HG02938 (cell line): ENCODE data around the gene RGS7.

Experiments
- ATAC-seq: cut with Tn5 transposase; IDR thresholded peaks from one replicate; pipeline ENCODE4 v1.9.1; 2021; ENCODE audit warnings: mild to moderate bottlenecking, moderate library complexity; ENCODE audit not compliant: unreplicated experiment

Gene RGS7

DNA sequence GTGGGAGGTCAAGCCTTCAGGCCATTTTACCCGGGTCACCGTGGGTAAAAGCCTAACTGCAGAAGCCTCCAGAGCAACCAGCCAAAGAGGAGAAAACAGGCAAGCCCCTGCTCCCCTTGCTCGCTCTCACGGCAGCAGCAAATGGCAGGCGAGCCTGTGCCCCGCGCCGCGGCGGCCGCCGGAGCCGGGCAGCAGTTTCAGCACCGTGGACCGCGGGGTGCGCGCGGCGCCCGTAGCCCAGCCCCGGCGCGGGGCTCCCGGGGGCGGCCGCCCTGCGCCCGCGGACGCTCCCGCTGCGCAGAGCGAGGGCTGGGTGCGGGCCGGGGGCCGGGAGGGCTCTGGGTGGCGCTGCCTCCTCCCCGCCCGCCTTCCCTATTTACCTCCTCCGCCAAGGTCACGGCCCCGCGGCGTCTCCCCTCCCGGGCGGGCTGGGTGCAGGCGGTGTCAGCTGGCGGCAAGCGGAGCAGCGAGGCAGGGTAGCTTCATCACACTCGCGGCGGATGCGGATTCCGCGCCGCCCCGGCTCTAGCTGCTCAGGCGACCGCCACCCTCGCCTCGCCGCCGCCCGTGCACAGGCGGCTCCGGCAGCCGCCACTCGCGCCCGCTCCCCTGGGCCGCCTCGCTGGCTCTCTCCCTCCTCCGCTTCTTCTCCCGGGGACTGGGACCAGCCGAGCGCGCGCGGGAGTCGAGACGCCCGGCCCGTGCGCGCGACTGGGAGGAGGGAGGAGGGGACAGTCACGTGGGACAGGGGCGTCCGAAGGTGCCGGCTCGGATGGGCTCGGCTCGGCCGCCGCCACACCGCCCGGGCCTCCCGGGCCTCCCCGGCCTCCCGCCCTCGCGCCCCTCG is at the start of gene RGS7:
RGS7 (minus strand) TSS at position 687 of the 847 bp plus-strand sequence.
- ATAC-seq = peak; percentile 60

DNA sequence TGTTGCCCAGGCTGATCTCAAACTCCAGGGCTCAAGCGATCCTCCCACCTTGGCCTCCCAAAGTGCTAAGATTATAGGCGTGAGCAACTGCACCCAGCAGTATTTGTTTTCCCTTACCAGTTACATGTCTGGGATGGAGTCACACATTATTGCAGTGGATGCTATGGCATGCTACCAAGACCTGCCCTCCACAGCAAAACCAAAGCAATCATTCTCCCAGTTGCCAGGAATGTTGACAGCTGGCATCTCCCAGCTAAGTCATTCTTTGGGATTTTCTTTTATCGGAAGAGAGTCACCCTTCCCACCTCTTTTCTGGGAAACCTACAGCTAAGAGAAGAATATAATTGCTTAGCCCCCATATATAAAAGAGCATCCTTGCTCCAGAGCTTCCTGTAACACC is 49.4 kb upstream of the RGS7 start:
- no peak for ATAC-seq

DNA sequence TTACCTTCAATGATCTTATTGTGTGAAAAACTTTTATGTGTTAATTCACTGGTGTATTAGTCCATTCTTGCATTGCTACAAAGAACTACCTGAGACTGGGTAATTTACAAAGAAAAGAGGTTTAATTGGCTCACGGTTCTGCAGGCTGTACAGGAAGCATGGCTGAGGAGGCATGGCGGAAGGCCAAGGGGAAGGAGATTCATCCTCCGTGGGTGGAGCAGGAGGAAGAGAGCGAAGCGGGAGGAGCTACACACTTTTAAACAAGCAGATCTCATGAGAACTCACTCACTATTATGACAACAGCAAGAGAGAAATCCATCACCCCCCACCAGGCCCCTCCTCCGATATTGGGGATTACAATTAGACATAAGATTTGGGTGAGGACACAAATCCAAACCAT is 44.2 kb upstream of the RGS7 start:
- no peak for ATAC-seq

DNA sequence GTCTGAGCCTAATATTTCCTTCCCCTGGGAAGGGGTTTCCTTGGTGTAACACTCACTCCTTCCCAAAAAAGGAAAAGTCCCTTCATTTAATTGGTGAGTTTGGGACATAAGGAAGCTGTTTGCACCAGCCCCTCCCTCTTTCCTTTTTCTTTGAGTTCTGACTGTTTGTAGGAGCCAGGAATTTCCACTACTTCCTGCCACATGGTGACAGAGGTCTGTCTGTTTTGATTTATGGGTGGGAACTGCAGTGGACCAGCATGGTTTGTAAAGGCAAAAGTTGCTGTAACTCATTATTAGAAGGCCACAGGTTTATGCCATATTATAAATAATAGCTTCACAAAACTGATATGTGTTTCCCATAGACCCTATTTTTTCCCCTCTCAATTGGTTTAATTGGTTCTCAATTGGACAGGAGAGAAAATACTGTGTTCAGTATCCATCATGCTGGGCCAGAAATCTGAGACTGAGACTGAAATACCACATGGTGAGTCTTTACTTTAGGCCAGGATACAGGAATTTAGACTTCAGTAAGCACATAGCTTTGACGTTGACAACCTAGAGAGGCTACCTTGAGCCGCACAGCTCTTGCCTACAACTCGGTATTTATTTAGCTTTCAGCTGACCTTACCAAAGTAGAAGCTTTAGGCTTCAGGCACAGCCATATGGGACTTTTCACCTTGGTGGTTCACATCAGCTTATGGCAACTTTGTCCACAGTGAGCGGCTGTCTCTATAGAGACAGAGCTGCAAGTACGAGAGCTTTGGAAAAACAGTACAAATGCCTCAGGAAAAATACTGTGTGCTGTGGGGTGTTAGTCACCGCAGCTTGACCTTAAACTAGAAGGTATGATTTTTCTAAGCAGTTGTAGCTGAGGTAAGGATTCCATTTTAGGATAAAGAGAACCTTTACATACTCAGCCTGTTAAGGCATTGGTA is 40.0 kb upstream of the RGS7 start:
- ATAC-seq = no peak

DNA sequence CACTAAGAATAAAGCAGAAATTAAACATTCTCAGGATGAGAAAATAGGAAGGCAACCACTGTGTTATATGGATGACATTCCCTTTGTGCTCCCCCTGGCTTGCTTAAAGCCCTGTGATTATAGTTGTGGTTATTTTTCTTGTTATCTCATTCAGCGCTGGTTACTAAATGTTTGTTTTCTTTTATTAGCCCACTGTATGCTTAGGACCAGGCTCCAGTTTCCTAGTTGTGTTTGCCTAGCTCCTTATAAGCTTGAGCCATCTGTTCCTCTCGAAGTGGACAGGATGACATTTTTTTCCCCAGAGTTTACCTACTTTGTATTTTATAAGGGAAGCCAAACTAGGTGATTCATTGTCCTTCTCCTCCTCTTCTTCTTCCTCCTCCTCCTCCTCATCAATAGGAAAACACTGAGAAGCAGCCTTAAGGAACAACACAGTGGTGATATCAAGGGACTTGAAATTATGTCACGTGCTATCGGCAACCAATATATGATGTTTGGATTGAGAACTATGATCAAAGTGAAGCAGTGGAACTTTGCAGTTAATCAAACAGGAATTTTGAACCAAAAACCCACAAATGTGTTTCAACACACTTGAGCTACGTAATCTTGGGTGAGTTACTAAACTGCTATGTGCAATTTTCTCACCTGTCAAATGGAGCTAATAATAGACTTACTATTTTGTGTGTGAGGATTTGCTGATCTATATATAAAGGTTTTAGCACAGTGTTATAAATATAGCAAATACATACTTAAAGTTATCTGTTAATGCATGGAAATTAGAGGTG is 35.1 kb upstream of the RGS7 start:
- no peak for ATAC-seq

DNA sequence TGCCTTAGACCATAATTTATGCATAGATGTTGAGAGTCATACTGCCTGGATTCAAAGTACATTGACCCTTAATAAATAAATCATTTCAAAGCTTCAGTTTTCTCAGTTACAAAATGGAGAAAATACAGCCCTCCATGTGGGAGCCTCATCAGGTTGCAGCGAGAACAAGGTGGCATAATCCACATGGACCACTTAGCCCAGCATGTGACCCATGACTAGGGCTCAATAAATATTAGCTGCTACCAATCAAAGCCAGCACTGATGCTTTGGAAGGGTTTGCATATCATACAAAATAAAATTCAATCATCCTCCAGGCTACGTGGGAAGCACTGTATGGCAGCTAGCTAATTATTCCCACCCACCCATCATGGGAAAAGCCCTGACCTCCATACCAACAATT is 33.5 kb upstream of the RGS7 start:
- no peak for ATAC-seq

DNA sequence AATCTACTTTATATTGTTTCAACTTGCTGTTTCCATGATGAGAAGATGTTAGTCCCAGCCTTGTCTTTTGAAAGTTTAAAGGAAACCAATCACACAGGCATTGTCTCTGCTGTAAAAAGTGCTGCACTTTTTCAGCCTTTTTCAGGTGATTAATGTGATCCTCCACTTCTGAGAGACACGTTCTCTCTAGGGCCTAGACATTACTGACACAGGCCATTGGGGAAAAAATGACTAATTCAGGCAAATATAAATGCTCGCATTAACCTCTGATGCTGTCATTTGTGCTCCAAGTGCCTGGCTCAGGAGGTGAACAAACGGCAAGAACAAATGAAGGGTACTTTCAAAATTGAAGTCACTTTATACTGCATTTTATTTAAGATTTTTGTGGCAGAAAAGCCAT is 32.4 kb upstream of the RGS7 start:
- no peak for ATAC-seq

DNA sequence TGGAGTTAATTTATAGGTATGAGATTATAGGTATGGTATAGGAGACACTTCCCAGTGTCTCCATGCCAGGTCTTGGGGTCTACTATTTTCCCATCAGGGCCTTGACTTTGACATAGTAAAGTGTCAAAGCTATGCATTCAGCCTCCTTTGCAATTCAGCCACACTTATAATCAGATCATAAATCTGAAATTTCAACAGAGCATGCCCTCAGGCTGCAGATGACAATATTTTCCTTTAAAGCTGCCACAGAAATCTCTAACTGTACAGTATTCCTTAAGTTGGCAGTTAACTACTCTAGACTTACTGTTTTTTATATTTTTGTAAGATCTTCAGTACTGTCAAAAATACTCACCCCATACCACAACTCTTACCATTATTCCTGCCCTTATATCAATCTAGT is 30.2 kb upstream of the RGS7 start:
- no peak for ATAC-seq

DNA sequence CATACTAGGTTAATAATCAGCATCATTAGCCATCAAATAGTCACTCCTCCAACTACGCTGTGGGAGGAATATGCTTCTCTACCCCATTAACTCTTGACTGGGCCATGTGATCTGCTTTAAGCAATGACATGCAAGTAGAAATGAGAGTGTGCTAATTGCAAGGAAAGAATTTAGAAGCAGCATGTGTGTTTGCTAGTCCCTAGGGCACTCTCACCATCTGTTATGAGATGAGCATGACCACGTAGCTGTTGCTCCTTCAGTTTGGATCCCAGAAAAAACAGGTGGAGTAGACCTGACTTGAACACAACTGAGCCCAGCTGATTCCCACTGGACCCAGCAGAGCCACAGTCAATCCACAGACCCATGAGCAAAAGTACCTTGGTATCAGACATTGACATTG is 19.7 kb upstream of the RGS7 start:
- no peak for ATAC-seq

DNA sequence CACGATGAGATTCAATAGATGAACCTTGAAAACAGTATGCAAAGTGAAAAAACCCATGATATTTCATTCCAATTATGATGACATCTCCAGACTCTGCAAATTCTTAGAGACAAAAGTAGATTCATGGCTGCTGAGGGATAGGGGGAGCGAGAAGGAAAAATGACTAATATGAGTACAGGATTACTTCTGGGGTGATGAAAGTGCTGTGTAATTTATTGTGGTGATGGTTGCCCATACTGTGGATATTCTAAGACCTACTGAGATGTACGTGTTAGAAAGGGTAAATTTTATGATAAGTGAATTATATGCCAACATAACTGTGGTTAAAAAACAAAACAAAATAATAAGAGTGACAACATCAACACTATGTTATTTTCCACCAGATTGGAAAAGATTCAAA is 18.9 kb upstream of the RGS7 start:
- no peak for ATAC-seq

DNA sequence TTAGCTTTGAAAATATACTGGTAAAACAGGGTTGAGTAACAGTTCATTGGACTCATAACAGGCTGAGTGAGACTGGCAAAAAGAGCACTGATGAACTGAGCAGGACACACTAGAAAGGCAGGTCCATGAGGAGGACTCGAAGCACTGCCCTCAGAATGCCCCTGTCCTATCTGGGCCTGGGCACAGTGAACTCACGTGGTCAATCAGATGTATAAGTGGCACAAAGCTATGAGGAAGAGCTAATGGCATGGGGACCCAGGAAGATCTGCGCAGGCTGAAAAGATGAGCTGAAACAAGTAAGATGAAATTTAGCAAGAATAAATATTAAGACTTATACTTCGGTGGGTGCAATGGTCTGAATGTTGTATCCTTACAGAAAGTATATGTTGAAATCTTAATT is 9.2 kb upstream of the RGS7 start:
- ATAC-seq = no peak

DNA sequence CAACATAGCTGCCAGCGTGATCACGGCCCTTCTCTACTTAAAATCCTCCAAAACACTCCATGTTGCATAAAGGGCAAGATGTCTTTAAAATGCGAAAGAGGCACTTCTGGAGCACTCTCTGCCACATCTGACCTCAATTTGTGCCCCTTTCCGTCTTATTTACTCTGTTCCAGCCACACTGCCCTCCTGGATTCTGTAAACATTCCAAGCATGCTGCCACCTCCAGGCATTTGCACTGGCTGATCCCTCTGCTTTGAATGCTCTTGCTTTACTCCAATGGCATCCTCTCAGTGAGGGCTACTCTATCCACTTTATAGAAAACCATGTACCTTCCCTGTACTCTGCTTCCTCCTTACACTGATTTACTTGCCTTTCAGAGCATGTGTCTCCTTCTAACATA is 5.3 kb upstream of the RGS7 start:
- ATAC-seq = no peak

DNA sequence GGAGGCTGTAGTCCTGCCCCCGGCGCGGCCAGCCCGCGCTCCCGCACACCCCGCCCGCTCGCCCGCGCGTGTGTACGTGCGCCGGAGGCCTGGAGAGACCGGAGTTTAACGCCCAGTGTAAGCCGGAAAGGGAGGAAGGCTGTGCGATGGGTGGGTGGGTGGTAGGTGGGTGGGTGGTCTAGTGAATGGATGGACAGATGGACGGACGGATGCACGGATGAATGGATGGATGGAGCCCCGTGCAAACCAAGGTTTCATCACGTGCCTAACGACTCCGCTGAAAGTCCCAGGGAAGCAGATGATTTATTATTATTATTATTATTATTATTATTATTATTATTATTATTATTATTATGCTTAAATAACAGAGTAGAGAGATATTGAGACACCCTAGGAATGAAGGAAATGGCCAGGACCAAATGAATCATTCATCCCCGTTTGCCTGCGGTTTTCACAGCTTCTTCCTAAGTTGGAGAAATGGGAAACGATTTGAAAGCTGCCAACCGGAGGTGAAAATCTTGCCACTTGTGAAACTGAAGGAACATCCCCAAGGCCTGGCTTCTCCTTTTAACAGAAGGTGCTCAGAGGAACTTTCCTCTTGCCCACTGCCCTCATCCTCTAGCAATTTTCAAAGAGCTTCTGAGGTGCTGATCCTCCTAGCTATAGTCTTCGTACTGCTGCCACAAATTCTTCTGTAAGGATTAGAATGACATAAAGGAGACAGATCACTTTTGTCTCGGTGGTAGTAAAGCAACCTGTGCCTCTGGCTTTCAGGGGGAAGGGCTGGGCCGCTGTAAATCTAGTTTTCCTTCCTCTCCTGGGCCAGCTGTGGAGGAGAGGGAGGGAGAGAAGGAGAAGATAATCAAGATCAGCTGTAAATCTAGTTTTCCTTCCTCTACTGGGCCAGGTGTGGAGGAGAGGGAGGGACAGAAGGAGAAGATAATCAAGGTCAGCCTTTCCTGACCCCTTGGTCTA is 648 bp upstream of the RGS7 start:
- ATAC-seq = no peak

DNA sequence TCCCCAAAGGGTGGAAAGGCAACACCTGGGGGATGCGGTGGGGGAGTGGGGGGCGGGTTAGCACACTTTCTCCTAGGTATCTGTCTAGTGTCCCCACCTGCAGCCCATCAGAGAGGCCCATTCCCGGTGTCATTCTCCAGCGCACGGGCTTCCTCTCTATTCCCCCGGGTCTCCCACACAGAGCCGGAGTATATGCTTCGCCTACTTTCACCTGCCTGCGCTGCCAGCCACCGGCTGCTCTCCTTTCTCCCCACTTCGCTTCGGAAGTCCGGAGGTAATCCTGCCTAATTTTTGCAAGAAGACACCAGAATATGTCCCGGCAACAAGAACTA is 852 bp downstream of the RGS7 start:
- ATAC-seq = no peak

DNA sequence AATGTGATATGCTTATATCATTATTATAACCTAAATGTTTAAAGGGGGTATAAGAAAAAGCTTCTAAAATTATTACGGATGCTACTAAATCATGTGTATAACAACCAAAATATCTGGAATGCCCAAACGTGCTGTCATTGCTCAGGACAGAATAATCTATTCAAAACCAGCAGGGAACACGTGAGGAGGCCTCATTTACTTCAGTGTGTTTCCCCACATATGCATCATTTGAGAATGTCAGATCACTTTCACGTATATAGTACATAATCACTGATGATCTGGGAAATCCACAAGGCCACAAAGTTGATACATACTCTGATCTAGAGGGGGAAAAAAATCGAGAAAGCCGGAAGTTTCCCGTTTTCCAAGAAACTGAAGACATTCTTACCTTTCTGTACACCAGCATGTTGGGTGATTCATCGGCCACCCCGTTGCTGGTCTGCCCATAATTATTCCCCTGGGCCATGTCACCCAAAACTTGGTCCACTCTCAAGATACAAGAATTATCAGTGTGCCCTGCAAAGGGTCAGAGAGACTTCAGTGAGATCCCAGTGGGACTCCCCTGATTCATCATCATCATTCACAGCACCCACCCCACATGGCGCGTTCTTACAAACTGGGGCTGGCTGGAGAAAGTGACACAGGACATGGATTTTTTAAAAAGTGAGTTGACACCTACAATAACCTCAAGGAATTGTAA is 1.5 kb downstream of the RGS7 start:
- no peak for ATAC-seq

DNA sequence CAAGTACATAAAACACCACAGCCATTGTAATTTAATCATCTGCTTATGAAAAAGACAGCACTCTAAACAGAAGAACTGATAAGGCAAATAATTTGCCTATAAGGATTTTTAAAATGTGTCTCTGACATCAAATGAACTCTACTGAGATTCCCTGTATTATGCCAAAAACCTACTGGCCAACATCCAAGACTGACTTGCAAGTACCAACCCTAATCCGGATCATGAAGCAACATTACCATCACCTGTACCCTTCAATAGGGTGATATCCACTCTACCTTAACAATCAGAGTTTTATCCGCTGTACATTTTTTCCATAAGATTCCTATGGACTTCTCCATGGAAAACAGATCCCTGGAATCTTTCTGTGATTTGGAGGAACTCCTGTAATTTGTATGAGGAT is 4.6 kb downstream of the RGS7 start:
- ATAC-seq = no peak

DNA sequence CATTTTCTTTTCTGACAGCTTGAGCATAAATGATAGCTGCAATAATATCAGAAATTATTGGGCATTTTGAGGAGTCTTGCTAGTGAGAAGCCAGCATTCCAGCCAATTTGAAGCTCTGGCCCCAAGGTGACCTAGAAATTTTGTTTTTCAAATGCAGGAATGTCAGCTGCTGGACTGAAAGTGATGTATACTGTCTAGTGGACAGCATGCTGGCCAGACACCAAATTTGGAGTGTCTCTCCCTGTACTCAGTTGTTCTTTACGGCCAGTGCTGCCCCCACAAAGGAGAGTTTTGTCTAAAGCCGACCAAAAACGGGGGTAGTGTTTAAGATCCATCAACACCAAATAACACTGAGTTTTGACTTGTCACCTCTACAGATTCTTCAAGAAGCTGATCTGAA is 5.2 kb downstream of the RGS7 start:
- ATAC-seq = no peak

DNA sequence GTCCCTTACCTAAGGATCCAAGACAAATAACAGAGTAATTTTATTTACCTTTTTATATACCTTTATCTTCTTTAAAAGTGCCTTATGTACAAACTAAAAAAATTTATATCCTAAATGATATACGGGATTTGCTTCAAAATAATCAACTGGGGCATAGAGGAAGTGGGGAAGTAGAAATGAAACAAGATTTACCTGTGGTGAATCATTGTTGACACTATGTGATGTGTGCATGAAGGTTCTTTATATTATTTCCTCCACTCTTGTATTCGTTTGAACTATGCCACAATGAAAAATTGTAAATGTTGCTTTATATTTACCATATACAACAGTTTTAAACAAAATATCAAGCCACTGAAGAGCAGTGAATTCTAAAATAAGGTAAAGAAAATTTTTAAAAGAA is 13.0 kb downstream of the RGS7 start:
- ATAC-seq = no peak

DNA sequence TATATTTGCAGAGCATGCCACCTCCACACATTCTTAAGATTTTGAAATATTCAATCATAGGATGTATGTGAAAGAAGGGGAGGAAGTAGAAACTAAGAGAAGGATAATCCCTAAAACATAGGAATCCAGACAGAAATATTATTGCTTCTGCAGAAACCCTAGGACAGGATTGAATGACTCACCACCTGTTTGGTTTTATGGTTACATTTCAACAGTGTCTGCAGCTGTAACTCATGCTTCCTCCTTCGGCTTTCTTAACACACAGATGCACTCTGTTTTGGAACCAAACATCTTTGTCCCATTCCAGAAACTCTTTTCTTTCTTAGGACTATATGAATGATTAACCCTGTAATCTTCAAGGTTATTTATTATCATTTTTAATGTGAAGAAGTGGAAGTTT is 20.7 kb downstream of the RGS7 start:
- no peak for ATAC-seq

DNA sequence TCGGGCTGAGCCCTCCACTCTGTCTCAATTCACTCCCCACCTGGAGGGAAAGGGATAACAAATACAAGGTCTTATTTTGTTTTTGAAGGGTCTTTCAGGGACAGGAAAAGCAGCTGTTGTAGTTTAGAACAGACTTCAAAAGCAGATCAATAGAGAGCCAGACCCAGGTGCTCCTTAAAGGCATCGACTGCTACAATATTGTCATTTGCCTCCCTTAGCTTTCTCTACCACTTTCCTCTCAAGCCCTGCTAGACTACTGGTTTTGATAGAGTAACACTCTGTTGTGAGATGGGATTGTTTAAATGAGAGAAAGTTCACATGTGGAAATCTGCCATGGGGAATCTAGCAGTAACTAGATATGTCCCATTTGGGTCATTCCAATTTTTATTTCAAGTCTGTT is 24.0 kb downstream of the RGS7 start:
- no peak for ATAC-seq
